SJCRH30 (cell line): ENCODE results near the gene BRINP2. TPM values are rescaled to one million over a fixed set of nuclear protein-coding genes. Genes with fewer than 3 reads are reported as not detected.

Source experiments
- DNase-seq, 2 experiments: peaks; one replicate each; pipeline ENCODE4 v3.0.0-alpha.2; 2015 to 2020
- H3K27ac ChIP-seq: fragments of 250-450 bp; sonication (Bioruptor Pico); 2 replicates; pipeline ENCODE4 v1.5.1; 2020; ENCODE audit warnings: mild to moderate bottlenecking, moderate library complexity
- H3K27me3 ChIP-seq: fragments of 250-450 bp; sonication (Bioruptor Pico); 2 replicates; pipeline ENCODE4 v1.5.1; 2020; ENCODE audit warnings: mild to moderate bottlenecking, moderate library complexity
- H3K36me3 ChIP-seq: fragments of 250-450 bp; sonication (Bioruptor Pico); 2 replicates; pipeline ENCODE4 v1.5.1; 2020; ENCODE audit warnings: mild to moderate bottlenecking, moderate library complexity
- H3K4me1 ChIP-seq: fragments of 250-450 bp; sonication (Bioruptor Pico); 2 replicates; pipeline ENCODE4 v1.5.1; 2020; ENCODE audit warnings: mild to moderate bottlenecking, moderate library complexity
- H3K4me3 ChIP-seq: fragments of 250-450 bp; sonication (Bioruptor Pico); 2 replicates; pipeline ENCODE4 v1.5.1; 2020; ENCODE audit warnings: mild to moderate bottlenecking, moderate library complexity
- H3K9me3 ChIP-seq: fragments of 250-450 bp; sonication (Bioruptor Pico); replicated peaks from 2 replicates; pipeline ENCODE4 v1.5.1; 2020; ENCODE audit warnings: mild to moderate bottlenecking, moderate library complexity
- total RNA-seq: library from RNA; depleted of rRNA; stranded (reverse); fragments of >200 nt; shearing (Covaris generic); gene quantifications from 2 replicates; pipeline ENCODE4 v1.2.3, GENCODE V29; 2014; rRNA removed

Gene BRINP2
- total RNA-seq, result not detected in 2 replicates

DNA sequence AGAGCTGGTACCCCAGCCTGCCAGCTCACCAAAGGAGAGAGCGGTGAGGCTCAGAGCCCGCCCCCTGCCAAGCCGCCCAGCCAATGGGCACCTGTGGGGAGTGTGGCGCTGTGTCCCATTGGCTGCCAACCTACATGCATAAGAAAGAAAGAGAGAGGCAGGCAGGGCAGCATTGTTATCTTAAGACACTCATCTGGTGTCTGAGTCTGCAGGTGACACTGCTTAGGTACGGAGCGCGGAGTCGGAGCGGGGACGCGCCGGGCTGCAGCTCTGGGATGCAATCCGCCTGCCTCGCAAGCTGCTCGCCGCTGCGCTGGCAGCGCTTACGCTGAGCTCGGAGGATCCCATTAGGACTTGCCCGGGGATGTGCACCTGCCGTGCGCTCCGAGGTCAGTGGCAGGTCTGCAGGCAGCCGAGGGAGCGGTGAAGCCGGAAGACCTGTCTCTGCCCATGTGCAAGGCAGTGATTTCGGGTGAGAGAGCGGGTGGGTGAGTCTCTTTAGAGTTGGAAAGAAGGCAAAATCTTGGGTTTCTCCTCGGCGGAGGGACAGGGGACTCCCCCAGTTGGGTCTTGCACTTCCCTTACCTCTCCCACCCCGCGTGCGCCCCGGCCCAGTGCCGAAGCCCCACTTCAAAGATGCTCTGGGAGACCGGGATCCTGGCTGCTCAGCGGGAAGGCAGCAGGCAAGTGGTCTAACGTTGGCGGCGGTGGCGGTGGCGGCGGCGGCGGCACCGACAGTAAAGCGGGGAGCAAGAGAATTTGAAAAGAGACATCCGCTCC lies at the start of gene BRINP2:
TSS of gene BRINP2 (plus strand) at position 203 of the 780 bp plus-strand sequence. CDS start 58,919 bp downstream, outside the sequence.
- H3K4me3 ChIP-seq, result no peak within 1 kb of the TSS
- DNase-seq, result no peak
- no peak within 1 kb of the TSS for H3K27ac ChIP-seq
- H3K4me1 ChIP-seq, result no peaks in the 10 kb centered on the region
- H3K27me3 ChIP-seq, result no peaks in the 10 kb centered on the region
- H3K36me3 ChIP-seq, result no peaks in the 10 kb centered on the region
- no peaks in the 10 kb centered on the region for H3K9me3 ChIP-seq

DNA sequence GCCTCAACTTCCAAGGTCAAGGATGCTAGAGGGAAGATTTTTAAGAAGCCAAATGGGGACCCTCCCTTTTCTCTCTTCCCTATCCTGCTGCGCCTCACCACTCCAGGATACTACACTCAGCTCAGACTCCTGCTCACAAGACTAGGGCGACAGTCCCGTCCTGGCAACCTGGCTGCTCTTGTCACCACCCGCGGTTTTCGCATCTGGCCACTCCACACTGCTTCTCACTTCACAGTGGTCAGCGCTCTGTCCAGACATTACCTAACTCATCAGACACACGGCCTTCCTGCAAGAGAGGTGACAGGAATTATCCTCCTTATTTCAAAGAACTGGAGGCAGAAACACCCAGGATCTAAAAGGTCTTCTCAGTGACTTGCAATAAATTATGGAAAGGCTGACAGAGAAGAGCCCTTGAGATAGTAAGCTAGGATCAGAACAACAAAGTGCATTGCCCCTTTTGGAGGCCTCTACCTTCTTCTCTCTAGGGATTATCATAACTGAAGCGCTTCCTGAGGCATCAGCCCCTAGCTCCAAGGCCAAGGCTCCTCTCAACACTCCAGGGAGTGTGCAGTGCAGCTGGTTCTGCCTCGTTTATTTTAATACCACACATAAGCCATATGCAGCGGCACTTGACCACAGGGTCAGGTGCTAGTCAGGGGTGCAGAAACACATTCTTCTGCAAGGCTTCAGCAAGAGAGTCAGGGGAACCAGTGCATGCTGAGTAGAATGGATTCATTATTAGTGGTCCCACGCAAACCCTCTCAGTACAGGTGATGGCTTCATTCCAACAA lies 48.1 kb upstream of the BRINP2 start:
- DNase-seq, result no peak
- no peaks in the 10 kb centered on the region for H3K36me3 ChIP-seq
- H3K4me1 ChIP-seq, result no peaks in the 10 kb centered on the region
- H3K9me3 ChIP-seq, result no peaks in the 10 kb centered on the region
- no peak overlapping the region for H3K4me3 ChIP-seq
- H3K27ac ChIP-seq, result no peak overlapping the region
- no peaks in the 10 kb centered on the region for H3K27me3 ChIP-seq

DNA sequence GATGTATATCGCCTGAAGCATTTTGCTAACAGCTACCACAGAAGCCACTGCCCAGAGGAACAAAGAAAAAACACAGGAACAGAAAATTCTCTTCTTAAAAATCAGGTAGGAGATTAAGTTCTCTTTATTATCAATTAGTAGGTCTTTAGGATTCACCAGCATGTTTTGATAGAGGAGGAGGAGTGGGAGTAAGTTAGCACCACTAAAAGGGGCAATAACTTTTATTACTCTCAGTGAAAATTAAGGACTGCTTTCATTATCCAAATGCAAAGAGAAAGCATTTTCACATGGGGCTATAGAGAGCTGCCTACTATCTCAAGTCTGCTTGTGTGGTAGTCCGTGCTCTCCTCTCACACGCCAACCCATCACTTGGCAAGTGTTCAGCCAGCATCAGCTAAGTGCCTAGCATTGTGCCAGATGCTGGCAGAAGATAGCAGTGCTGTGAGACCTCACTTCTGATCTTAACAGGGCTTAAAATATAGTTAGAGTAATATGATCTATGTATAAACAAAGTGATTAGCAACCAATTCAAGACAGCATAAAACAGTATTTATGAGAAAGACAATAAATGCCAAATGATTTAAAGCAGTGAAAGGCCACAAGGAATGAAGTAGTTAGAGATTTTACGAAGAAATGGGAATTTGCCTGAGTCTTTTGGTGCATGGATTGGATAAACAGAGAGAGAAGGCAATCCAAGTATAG lies 46.0 kb upstream of the BRINP2 start:
- Histone ChIP-seq H3K4me1 (no peaks in the 10 kb centered on the region), H3K36me3 (no peaks in the 10 kb centered on the region), H3K27me3 (no peaks in the 10 kb centered on the region), H3K27ac (no peak overlapping the region), H3K9me3 (no peaks in the 10 kb centered on the region), H3K4me3 (no peak overlapping the region)
- DNase-seq, result no peak

DNA sequence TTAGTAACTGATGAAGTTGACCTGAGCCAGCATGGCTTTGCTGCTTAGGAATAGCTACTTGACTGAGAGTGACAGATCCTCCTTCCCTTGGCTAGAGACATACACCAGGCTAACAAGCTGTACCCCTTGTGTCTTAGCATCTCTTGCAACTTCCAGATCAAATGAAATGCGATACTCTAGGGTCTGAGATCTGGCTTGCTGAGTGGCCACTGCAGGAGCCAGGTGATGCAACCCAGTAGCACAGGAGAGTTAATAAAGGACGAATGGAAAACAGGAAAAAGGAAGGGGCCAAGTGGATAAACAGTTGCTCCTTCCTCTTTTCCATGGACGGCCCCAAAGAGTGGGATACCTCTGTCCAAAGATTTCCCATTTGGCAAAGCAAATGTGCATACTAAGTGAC lies 44.5 kb upstream of the BRINP2 start:
- no peaks in the 10 kb centered on the region for H3K9me3 ChIP-seq
- H3K36me3 ChIP-seq, result no peaks in the 10 kb centered on the region

DNA sequence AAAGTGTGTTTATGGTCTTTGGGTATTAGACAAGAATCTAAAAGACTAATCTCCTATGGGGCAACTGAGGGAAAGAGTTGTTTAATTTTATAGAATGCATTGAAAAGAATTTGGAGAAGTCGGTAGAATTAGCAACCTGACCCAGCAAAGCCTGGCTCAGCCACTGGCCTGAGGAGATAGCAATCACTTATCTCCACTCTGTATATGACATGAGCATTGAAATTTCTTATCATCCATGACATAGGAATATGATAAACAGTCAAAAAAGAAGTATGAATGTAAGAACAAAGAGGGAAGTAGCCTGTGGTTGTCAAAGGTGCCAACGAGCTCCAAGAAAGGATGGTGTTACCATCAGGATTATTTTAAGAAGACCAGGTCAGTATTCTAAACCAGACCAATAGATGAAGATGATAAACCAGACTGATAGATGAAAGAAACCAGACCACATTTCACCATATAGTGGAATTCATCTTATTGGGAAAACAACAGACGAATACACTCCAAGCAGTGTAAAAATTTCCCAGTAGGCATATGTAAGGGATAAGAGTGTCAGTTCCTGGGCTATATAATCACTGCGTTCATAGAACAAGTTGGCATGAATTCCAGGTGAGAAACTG lies 42.0 kb upstream of the BRINP2 start:
- no peaks in the 10 kb centered on the region for H3K36me3 ChIP-seq
- no peaks in the 10 kb centered on the region for H3K27me3 ChIP-seq
- no peak for DNase-seq
- no peaks in the 10 kb centered on the region for H3K9me3 ChIP-seq
- no peak overlapping the region for H3K4me3 ChIP-seq
- H3K4me1 ChIP-seq, result no peaks in the 10 kb centered on the region
- no peak overlapping the region for H3K27ac ChIP-seq

More for the DNA sequence above, 44.5 kb upstream of the BRINP2 start:
- Histone ChIP-seq H3K4me3 (no peak overlapping the region), H3K27ac (no peak overlapping the region), H3K4me1 (no peaks in the 10 kb centered on the region), H3K27me3 (no peaks in the 10 kb centered on the region)
- no peak for DNase-seq

DNA sequence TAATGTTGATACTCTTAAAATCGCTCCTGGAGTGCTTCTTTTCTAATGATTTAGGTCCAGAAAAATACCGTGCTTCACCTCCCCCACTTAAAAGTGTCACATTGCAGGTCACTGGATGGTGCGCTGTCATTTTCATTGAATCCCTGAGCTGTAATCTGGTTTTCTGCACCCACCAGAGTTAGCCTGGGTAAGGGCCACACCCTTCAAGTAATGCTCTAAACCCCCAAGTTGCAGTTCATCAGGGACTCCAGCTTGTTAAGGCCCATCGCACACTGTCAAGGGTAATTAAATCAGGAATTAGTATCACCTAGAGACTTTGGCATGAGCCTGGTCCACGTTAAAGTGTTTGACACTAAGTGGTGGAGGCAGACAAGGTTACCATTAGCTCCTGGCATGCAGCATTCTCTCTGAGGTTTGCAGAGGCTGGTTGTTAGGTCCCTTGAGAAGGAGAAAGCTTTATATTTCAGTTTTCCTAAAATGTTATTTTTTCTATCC lies 40.3 kb upstream of the BRINP2 start:
- no peak for DNase-seq
- no peaks in the 10 kb centered on the region for H3K36me3 ChIP-seq
- no peaks in the 10 kb centered on the region for H3K27me3 ChIP-seq
- H3K27ac ChIP-seq, result no peak overlapping the region
- no peaks in the 10 kb centered on the region for H3K9me3 ChIP-seq
- no peak overlapping the region for H3K4me3 ChIP-seq
- H3K4me1 ChIP-seq, result no peaks in the 10 kb centered on the region

DNA sequence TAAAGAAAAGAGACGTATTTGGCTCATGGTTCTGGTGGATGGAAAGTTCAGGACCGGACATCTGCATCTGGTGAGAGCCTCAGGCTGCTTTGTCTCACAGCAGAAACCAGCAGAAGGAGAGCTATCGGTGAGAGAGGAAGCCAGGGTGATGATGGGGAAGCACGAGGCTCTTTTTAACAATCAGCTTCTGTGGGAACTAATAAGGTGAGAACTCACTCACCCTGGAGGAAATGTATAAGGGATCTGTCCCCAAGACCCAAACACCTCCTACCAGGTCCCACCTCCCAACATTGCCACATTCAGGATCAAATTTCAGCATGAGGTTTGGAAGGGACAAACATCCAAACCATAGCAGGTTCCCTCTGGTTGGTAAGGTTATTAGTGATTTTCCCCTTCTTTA lies 39.0 kb upstream of the BRINP2 start:
- H3K4me1 ChIP-seq, result no peaks in the 10 kb centered on the region
- no peak overlapping the region for H3K4me3 ChIP-seq
- H3K27ac ChIP-seq, result no peak overlapping the region
- DNase-seq, result no peak
- H3K9me3 ChIP-seq, result no peaks in the 10 kb centered on the region
- no peaks in the 10 kb centered on the region for H3K36me3 ChIP-seq
- no peaks in the 10 kb centered on the region for H3K27me3 ChIP-seq

DNA sequence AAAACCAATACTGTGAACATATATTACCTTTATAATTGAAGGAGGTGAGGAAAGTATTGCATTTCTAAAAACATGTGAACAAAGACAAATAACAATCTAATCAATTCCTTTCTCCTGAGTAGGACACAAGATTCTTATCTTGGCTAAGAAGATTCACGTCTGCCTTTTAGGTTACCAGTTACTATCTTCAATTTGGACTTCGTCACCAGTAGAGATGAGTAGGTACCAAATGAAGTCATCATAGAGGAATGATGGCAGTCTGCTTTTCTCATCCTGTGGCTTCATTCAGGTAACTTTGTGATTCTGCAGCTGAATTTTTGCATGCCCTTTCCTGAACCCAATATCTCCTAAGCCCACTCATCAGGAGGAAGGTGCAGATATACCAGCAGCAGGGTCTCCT lies 38.6 kb upstream of the BRINP2 start:
- H3K9me3 ChIP-seq, result no peaks in the 10 kb centered on the region
- H3K4me3 ChIP-seq, result no peak overlapping the region
- no peak overlapping the region for H3K27ac ChIP-seq
- H3K4me1 ChIP-seq, result no peaks in the 10 kb centered on the region
- H3K36me3 ChIP-seq, result no peaks in the 10 kb centered on the region
- no peaks in the 10 kb centered on the region for H3K27me3 ChIP-seq
- DNase-seq, result no peak

DNA sequence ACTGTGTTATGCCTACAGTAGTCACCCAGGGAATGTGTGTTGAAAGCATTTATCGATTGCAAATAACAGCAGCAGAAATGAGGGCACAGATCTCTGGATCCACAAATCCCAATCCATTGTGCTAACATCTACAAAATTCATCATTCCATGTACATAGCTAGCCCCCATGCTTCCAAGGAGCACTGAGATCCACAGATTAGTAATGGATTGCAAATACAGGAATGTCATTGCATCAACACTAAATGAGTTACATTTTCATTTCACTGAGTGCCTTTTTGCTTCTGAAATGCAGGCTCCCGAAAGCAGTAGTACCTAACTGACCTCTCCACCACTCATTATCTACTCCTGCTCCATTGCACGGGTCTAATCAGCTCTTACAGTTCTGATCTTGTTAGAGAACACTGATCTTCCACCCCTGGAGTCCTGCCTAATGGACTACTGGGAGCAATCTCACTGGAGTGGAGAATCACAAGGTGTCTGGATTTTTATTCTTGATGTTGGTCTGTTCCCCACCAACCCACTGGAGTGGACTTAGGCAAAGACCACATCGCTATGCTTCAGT lies 36.7 kb upstream of the BRINP2 start:
- Histone ChIP-seq H3K27me3 (no peaks in the 10 kb centered on the region), H3K9me3 (no peaks in the 10 kb centered on the region), H3K36me3 (no peaks in the 10 kb centered on the region), H3K4me1 (no peaks in the 10 kb centered on the region), H3K27ac (no peak overlapping the region), H3K4me3 (no peak overlapping the region)
- no peak for DNase-seq

DNA sequence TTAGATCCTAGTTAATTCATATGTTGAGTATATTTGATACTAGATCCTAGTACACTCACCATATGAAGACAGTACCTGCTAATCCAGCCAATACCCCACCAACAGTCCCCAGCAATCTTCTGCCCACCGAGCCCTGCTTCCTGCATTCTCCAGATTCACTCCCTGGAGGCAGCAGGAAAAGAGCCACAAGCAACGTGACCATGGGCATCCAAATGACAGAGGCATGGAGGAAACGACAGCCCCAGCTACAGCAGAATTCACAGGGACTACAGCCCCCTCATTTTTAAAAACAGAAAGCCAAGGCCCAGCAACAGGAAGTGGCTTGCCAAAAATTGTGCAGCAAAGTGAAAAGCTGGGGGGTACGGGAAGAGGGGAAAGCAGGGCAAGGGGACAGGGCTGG lies 35.5 kb upstream of the BRINP2 start:
- Histone ChIP-seq H3K4me3 (no peak overlapping the region), H3K4me1 (no peaks in the 10 kb centered on the region), H3K27me3 (no peaks in the 10 kb centered on the region), H3K27ac (no peak overlapping the region), H3K36me3 (no peaks in the 10 kb centered on the region), H3K9me3 (no peaks in the 10 kb centered on the region)
- no peak for DNase-seq

- Histone ChIP-seq H3K9me3 (no peaks in the 10 kb centered on the region), H3K4me3 (no peak overlapping the region), H3K27ac (no peak overlapping the region), H3K36me3 (no peaks in the 10 kb centered on the region), H3K4me1 (no peaks in the 10 kb centered on the region), H3K27me3 (no peaks in the 10 kb centered on the region)
- no peak for DNase-seq
Measured at GRCh38 chr1:177137814-177138213, 32.9 kb upstream of the BRINP2 start.

GRCh38 chr1:177138347-177138746 lies 32.4 kb upstream of the BRINP2 start:
- Histone ChIP-seq H3K4me3 (no peak overlapping the region), H3K4me1 (no peaks in the 10 kb centered on the region), H3K36me3 (no peaks in the 10 kb centered on the region), H3K27me3 (no peaks in the 10 kb centered on the region), H3K9me3 (no peaks in the 10 kb centered on the region), H3K27ac (no peak overlapping the region)
- DNase-seq, result no peak

GRCh38 chr1:177142010-177142409 lies 28.7 kb upstream of the BRINP2 start:
- H3K4me1 ChIP-seq, result no peaks in the 10 kb centered on the region
- no peak for DNase-seq
- H3K4me3 ChIP-seq, result no peak overlapping the region
- no peak overlapping the region for H3K27ac ChIP-seq
- no peaks in the 10 kb centered on the region for H3K36me3 ChIP-seq
- H3K27me3 ChIP-seq, result no peaks in the 10 kb centered on the region
- H3K9me3 ChIP-seq, result no peaks in the 10 kb centered on the region

GRCh38 chr1:177142791-177143271 lies 27.9 kb upstream of the BRINP2 start:
- DNase-seq, result no peak
- H3K36me3 ChIP-seq, result no peaks in the 10 kb centered on the region
- H3K27me3 ChIP-seq, result no peaks in the 10 kb centered on the region
- H3K4me1 ChIP-seq, result no peaks in the 10 kb centered on the region
- no peak overlapping the region for H3K4me3 ChIP-seq
- H3K27ac ChIP-seq, result no peak overlapping the region
- H3K9me3 ChIP-seq, result no peaks in the 10 kb centered on the region
